Measurements from ENCODE around the gene WTIP.

Gene WTIP

DNA sequence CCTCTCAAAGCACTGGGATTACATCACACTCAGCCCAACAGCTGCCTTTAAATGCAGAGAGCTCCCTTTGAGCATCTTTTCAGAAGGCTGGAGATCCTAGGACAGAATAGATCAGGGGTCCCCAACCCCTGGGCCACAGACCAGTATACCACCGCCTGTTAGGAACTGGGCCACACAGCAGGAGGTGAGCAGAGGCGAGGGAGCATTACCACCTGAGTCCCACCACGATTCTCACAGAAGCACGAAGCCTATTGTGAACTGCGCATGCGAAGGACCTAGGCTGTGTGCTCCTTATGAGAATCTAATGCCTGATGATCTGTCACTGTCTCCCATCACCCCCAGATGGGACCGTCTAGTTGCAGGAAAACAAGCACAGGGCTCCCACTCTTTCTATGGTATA is 2.2 kb upstream of the WTIP start:
- Histone ChIP-seq H3K27ac (ENCODE audit: low read depth, low read length, severe bottlenecking) (no peak overlapping the region), H3K4me1 (ENCODE audit: control insufficient read depth, insufficient read depth, low read length, poor library complexity, severe bottlenecking) (peaks cover 23% of the 10 kb centered on the region), H3K9me3 (ENCODE audit: control insufficient read depth, low read length) (no peaks in the 10 kb centered on the region), H3K36me3 (ENCODE audit: control insufficient read depth, insufficient read depth, low read length) (peaks cover 2% of the 10 kb centered on the region), H3K4me3 (ENCODE audit: extremely low read depth, insufficient read depth, low read length, poor library complexity, severe bottlenecking) (no peak overlapping the region)
- 73 to 96% methylated on average over 3 to 5 of the region's 7 CpGs for WGBS, 2 experiments (ENCODE audit: insufficient coverage in 2 of 2)

DNA sequence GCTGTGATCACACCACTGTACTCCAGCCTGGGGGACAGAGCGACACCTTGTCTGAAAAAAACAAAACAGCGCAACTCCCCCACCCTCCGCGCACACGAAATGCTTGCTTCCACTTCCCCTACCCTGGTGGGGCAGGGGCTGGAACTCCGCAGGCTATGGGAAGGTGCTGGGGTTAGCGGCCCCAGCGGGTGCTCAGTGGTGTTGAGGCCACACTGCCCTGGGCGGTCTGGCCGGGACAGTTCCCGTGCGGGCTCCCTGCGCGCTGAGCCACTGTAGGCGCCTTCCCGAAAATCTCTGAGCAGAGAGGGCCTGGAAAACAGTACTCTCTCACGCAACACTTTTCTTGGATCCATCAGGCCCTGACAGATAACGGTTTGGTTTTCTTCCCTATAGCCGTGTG is 1.1 kb upstream of the WTIP start:
- Histone ChIP-seq H3K27ac (ENCODE audit: low read depth, low read length, severe bottlenecking) (peak overlapping the region; percentile 94), H3K36me3 (ENCODE audit: control insufficient read depth, insufficient read depth, low read length) (peaks cover 6% of the 10 kb centered on the region), H3K9me3 (ENCODE audit: control insufficient read depth, low read length) (no peaks in the 10 kb centered on the region), H3K4me3 (ENCODE audit: extremely low read depth, insufficient read depth, low read length, poor library complexity, severe bottlenecking) (peak overlapping the region; percentile 39), H3K4me1 (ENCODE audit: control insufficient read depth, insufficient read depth, low read length, poor library complexity, severe bottlenecking) (peaks cover 16% of the 10 kb centered on the region)
- 77 to 90% methylated on average over 12 to 15 of the region's 19 CpGs for WGBS, 2 experiments (ENCODE audit: insufficient coverage in 2 of 2)

DNA sequence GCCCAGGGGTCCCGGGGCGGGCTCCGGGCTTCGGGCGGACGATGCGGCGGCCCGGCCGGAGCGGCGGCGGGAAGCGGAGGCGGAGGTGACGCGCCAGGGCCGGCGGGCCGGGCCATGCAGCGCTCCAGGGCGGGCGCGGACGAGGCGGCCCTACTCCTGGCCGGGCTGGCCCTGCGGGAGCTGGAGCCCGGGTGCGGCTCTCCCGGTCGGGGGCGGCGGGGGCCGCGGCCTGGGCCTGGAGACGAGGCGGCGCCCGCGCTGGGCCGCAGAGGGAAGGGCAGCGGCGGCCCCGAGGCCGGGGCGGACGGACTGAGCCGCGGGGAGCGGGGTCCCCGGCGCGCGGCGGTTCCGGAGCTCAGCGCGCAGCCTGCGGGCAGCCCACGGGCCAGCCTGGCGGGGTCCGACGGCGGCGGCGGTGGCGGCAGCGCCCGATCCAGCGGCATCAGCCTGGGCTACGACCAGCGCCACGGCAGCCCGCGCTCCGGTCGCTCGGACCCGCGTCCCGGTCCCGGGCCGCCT is 362 bp downstream of the WTIP start:
- H3K4me3 ChIP-seq (ENCODE audit: extremely low read depth, insufficient read depth, low read length, poor library complexity, severe bottlenecking) = peak overlapping the region; percentile 59
- peaks cover 15% of the 10 kb centered on the region for H3K4me1 ChIP-seq (ENCODE audit: control insufficient read depth, insufficient read depth, low read length, poor library complexity, severe bottlenecking)
- WGBS, 2 experiments (ENCODE audit: insufficient coverage in 2 of 2) = 0% methylated on average over 48 to 58 of the region's 84 CpGs
- H3K36me3 ChIP-seq (ENCODE audit: control insufficient read depth, insufficient read depth, low read length) = peaks cover 12% of the 10 kb centered on the region
- H3K9me3 ChIP-seq (ENCODE audit: control insufficient read depth, low read length) = no peaks in the 10 kb centered on the region
- peak overlapping the region; percentile 49 for H3K27ac ChIP-seq (ENCODE audit: low read depth, low read length, severe bottlenecking)

DNA sequence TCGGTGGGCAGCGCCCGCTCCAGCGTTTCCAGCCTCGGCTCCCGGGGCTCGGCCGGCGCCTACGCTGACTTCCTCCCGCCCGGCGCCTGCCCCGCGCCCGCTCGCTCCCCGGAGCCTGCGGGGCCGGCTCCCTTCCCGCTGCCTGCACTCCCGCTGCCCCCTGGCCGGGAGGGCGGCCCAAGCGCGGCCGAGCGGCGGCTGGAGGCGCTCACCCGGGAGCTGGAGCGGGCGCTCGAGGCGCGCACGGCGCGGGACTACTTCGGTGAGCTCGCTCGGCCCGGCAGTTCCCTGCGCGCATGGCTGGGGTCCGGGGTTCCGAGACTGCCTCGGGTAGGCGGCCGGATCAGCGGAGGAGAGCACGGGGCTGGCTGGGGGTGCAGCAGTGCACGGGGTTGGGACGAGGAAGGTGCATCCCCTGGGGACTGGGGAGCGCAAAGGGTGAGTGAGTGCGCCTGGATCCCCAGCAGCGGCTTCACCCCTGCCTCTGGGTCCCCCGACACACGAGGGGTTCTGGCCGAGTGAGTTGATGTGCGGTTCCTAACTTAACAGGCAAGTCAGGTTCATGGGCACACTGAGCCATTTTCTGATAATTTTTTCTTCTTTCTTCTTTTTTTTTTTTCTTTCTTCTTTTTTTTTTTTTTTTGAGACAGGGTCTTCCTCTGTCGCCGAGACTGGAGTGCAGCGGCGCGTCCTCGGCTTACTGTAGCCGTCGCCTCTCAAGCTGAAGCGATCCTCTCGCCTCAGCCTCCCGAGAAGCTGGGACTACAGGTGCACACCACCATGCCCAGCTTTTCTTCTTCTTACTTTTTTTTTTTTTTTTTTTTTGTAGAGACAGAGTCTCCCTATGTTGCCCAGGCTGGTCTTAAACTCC is 1.1 kb downstream of the WTIP start:
- Histone ChIP-seq H3K9me3 (ENCODE audit: control insufficient read depth, low read length) (no peaks in the 10 kb centered on the region), H3K4me1 (ENCODE audit: control insufficient read depth, insufficient read depth, low read length, poor library complexity, severe bottlenecking) (peaks cover 15% of the 10 kb centered on the region), H3K36me3 (ENCODE audit: control insufficient read depth, insufficient read depth, low read length) (peaks cover 14% of the 10 kb centered on the region), H3K4me3 (ENCODE audit: extremely low read depth, insufficient read depth, low read length, poor library complexity, severe bottlenecking) (peak overlapping the region; percentile 59), H3K27ac (ENCODE audit: low read depth, low read length, severe bottlenecking) (no peak overlapping the region)
- WGBS, 2 experiments (ENCODE audit: insufficient coverage in 2 of 2) = 1 to 2% methylated on average over 55 to 61 of the region's 72 CpGs

DNA sequence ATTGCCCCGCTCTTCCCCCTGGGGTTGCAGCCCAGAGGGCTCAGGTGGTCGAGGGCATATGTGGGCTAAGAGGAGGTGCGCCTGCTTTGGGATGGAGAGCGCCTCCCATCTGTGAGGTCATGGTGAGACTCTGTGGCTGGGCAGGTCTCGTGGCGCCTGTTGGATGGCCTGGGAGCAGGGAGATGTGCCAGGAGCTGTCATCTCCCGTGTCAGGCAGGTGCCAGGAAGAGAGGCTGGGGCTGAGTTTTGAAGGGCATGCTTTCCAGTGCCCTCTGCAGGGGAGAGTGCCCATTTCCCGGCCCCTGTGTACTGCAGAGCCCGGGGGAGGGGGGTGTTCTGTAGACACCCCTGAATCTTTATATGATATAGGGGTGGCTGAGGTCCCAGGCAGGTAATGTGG is 2.8 kb downstream of the WTIP start:
- no peaks in the 10 kb centered on the region for H3K9me3 ChIP-seq (ENCODE audit: control insufficient read depth, low read length)
- no peak overlapping the region for H3K27ac ChIP-seq (ENCODE audit: low read depth, low read length, severe bottlenecking)
- 95 to 96% methylated on average over 7 to 9 of the region's 9 CpGs for WGBS, 2 experiments (ENCODE audit: insufficient coverage in 2 of 2)
- H3K36me3 ChIP-seq (ENCODE audit: control insufficient read depth, insufficient read depth, low read length) = peaks cover 20% of the 10 kb centered on the region
- H3K4me1 ChIP-seq (ENCODE audit: control insufficient read depth, insufficient read depth, low read length, poor library complexity, severe bottlenecking) = peaks cover 15% of the 10 kb centered on the region
- H3K4me3 ChIP-seq (ENCODE audit: extremely low read depth, insufficient read depth, low read length, poor library complexity, severe bottlenecking) = no peak overlapping the region

DNA sequence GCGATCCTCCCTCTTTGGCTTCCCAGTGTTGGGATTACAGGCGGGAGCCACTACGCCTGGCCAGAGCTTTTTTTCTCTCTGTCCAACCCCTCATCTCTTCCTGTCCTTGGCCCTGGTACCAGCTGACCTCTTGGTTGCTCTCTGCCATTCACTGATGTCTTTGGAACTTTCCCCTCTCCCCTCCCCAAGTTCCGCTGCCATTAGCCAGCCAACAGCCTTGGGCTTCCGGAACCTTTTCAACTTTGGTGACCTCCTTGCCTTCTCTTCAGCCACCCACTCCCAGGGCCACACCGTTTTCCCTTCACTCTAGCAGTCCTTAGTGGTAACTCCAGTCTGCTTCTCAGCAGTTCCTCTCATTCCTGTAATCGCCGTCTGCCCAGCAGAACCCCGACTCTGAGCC is 4.3 kb downstream of the WTIP start:
- 81 to 85% methylated on average over 9 of the region's 9 CpGs for WGBS, 2 experiments (ENCODE audit: insufficient coverage in 2 of 2)
- Histone ChIP-seq H3K27ac (ENCODE audit: low read depth, low read length, severe bottlenecking) (no peak overlapping the region), H3K4me1 (ENCODE audit: control insufficient read depth, insufficient read depth, low read length, poor library complexity, severe bottlenecking) (peaks cover 9% of the 10 kb centered on the region), H3K9me3 (ENCODE audit: control insufficient read depth, low read length) (no peaks in the 10 kb centered on the region), H3K4me3 (ENCODE audit: extremely low read depth, insufficient read depth, low read length, poor library complexity, severe bottlenecking) (no peak overlapping the region), H3K36me3 (ENCODE audit: control insufficient read depth, insufficient read depth, low read length) (peaks cover 31% of the 10 kb centered on the region)

DNA sequence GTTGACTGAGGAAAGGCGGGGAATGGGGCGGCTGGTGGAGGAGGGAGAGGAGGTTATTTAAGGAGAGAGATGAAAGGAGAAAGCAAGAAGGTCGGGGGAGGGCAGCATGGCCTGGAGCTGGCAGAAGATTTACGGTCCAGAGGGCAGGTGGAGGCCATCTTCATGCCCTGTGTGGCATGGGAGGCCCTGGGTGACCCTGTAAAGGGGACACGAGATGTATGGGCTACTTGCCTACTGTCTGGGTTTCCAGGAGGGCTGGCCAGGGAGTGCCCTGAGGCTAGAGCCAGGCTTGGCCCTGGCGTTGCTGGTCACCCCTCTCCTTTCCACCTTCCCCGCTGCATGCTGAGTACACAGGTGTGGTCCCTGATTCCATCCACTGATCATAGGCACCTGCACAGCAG is 6.1 kb downstream of the WTIP start:
- Histone ChIP-seq H3K4me3 (ENCODE audit: extremely low read depth, insufficient read depth, low read length, poor library complexity, severe bottlenecking) (no peak overlapping the region), H3K36me3 (ENCODE audit: control insufficient read depth, insufficient read depth, low read length) (peaks cover 46% of the 10 kb centered on the region), H3K4me1 (ENCODE audit: control insufficient read depth, insufficient read depth, low read length, poor library complexity, severe bottlenecking) (peaks cover 5% of the 10 kb centered on the region), H3K27ac (ENCODE audit: low read depth, low read length, severe bottlenecking) (no peak overlapping the region), H3K9me3 (ENCODE audit: control insufficient read depth, low read length) (no peaks in the 10 kb centered on the region)
- 95 to 98% methylated on average over 6 to 7 of the region's 7 CpGs for WGBS, 2 experiments (ENCODE audit: insufficient coverage in 2 of 2)

DNA sequence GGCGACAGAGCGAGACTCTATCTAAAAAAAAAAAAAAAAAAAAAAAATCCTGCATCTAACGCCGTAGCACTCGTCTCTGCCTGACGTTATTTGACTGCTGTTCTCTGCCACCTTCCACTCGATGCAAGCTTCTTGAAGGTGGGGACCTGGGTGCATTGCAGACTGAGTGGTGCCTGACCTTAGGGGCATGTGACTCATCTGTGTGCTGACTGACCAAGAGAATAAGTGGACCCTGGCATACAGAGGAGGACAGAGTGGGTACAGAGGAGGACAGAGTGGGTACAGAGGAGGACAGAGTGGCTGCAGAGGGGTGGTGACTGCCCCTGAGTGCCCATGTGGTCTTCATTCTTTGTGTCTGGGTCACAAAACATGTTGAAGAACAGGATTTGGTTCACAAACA is 7.6 kb downstream of the WTIP start:
- H3K4me1 ChIP-seq (ENCODE audit: control insufficient read depth, insufficient read depth, low read length, poor library complexity, severe bottlenecking) = no peaks in the 10 kb centered on the region
- no peak overlapping the region for H3K27ac ChIP-seq (ENCODE audit: low read depth, low read length, severe bottlenecking)
- H3K4me3 ChIP-seq (ENCODE audit: extremely low read depth, insufficient read depth, low read length, poor library complexity, severe bottlenecking) = no peak overlapping the region
- WGBS, 2 experiments (ENCODE audit: insufficient coverage in 2 of 2) = 77 to 100% methylated on average over 3 to 5 of the region's 7 CpGs
- peaks cover 59% of the 10 kb centered on the region for H3K36me3 ChIP-seq (ENCODE audit: control insufficient read depth, insufficient read depth, low read length)
- no peaks in the 10 kb centered on the region for H3K9me3 ChIP-seq (ENCODE audit: control insufficient read depth, low read length)

DNA sequence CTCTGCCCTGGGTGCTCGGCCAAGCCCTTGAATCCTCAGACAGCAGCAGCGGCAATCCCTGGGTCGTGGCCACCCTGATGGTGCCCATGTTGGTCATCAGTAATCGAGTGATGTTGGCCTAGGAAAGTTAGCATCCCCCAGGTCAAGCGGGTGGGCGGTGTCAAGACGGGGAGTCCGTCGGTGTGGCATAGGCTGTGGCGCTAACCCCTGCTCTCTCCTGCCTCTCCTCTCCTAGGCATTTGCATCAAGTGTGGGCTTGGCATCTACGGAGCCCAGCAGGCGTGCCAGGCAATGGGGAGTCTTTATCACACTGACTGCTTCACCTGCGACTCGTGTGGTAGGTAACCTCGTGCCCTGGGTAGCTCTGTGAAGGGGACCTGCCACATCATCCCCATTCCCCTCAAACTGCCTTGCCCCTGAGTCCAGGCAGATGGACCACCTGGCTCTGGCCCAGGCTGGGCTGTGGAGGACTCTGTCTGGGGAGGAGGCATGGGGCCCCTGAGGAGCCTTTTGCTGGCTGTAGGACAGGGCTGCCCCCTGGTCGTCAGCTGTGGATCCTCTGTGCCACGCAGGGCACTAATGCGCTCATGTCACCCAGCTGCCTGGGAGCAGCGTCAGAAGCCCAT is 8.7 kb downstream of the WTIP start:
- Histone ChIP-seq H3K27ac (ENCODE audit: low read depth, low read length, severe bottlenecking) (no peak overlapping the region), H3K4me3 (ENCODE audit: extremely low read depth, insufficient read depth, low read length, poor library complexity, severe bottlenecking) (no peak overlapping the region), H3K4me1 (ENCODE audit: control insufficient read depth, insufficient read depth, low read length, poor library complexity, severe bottlenecking) (no peaks in the 10 kb centered on the region), H3K36me3 (ENCODE audit: control insufficient read depth, insufficient read depth, low read length) (peaks cover 66% of the 10 kb centered on the region), H3K9me3 (ENCODE audit: control insufficient read depth, low read length) (no peaks in the 10 kb centered on the region)
- WGBS, 2 experiments (ENCODE audit: insufficient coverage in 2 of 2) = 94% methylated on average over 17 to 19 of the region's 19 CpGs

DNA sequence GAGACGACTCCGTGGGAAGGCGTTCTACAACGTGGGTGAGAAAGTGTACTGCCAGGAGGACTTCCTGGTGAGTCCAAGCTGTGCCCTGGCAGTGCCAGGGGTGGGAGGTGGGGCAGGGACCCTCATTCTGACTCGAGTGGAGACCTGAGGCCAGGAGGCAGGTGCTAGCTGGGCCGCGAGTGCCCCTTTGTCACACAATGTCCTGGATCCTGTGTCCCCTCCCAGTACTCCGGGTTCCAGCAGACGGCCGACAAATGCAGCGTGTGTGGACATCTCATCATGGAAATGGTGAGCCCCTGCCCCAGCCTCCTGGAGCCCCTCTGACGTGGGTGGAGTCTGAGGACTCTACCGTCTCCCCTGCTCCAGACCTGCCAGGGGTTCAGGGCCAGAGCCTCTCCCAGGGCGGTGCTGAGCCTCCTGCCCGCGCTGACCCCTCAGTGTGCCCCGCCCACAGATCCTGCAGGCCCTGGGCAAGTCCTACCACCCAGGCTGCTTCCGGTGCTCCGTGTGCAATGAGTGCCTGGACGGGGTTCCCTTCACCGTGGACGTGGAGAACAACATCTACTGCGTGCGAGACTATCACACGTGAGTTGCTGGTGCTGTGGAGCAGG is 11.6 kb downstream of the WTIP start:
- no peaks in the 10 kb centered on the region for H3K4me1 ChIP-seq (ENCODE audit: control insufficient read depth, insufficient read depth, low read length, poor library complexity, severe bottlenecking)
- H3K9me3 ChIP-seq (ENCODE audit: control insufficient read depth, low read length) = no peaks in the 10 kb centered on the region
- peaks cover 78% of the 10 kb centered on the region for H3K36me3 ChIP-seq (ENCODE audit: control insufficient read depth, insufficient read depth, low read length)
- WGBS, 2 experiments (ENCODE audit: insufficient coverage in 2 of 2) = 93 to 97% methylated on average over 21 to 22 of the region's 25 CpGs
- H3K27ac ChIP-seq (ENCODE audit: low read depth, low read length, severe bottlenecking) = no peak overlapping the region
- no peak overlapping the region for H3K4me3 ChIP-seq (ENCODE audit: extremely low read depth, insufficient read depth, low read length, poor library complexity, severe bottlenecking)

Data from mesodermal cell (in vitro differentiated cells).